Measurements from ENCODE around the gene VPS9D1.
A peak's percentile ranks its signal among the peaks of the same experiment; 100 is the strongest.

The VPS9D1 gene, protein sequence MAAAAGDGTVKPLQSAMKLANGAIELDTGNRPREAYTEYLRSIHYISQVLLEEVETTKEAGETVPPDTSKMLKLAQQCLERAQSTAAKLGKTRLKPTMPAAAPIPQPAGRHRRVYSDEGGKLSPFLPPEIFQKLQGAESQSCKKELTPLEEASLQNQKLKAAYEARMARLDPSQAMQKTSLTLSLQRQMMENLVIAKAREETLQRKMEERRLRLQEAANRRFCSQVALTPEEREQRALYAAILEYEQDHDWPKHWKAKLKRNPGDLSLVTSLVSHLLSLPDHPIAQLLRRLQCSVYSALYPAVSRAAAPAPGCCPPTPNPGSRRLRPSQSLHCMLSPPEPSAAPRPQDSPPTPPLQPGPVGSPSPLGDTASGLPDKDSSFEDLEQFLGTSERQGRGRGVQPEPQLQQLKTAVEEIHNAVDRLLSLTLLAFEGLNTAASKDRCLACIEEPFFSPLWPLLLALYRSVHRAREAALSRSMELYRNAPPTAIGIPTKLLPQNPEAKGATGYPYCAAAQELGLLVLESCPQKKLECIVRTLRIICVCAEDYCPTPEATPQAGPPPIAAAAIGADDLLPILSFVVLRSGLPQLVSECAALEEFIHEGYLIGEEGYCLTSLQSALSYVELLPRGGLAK

DNA sequence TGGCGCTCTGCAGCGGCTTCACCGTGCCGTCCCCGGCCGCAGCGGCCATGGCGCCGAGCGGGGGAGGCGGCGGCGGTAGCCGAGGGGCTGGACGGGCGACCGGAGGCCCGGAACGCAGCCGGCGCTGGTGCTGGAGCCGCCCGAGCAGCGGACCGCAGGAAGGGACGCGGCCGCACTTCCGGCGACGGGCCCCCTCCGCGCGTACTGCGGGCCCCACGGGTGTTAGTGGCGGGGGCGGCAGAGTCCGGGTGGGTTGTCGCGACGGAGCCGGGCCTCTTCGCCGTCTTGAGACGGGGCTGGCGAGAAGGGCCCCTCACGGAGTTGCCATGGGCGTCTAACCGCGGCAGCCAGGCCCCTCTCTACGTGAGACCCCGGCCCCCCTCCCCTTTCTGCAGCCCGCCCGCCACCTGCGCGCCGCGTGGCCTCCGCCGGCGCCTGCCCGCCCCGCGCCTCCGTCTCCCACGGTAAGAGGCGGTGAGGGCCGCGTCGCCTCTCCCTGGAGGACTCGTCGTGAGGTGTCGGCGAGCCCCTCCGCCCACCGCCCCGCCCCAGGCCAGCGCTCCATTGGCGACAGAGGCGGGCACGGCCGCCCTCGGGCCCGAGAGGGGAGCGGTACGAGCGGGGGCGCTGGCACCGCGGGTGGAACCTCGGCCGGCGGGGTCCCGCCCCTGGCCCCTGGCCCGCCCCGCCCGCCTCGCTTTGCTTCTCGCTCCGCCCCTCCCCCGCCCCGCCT is at the start of gene VPS9D1, which contains the start of gene ZNF276:
Gene VPS9D1, minus strand, starts transcription at position 86 of the 733 bp plus-strand sequence. Its CDS starts 37 bp downstream, at position 49.
Gene ZNF276, plus strand, starts transcription at position 725 of the 733 bp plus-strand sequence. CDS start 104 bp downstream, outside the sequence.
- peak; percentile 77 for DNase-seq

DNA sequence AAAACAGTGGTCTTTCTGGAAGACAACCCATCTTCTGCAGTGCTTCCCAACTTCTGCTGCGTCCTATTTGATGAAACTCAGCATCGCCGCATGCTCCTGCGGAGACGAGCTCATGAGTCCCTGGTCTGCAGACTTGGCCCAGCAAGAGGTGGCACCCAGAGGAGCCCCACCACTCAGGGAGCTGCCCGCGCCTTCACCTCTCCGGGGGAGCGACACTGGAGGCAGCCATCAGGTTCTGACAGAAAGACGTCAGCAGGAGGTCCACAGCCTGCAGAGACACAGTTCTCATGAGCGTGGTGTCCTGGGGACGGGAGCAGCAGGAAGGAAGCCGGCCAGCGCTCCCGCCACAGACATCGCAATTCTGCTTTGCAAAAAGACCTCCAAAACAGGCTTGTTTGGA is 49.7 kb upstream of the VPS9D1 start:
- no peak for DNase-seq

DNA sequence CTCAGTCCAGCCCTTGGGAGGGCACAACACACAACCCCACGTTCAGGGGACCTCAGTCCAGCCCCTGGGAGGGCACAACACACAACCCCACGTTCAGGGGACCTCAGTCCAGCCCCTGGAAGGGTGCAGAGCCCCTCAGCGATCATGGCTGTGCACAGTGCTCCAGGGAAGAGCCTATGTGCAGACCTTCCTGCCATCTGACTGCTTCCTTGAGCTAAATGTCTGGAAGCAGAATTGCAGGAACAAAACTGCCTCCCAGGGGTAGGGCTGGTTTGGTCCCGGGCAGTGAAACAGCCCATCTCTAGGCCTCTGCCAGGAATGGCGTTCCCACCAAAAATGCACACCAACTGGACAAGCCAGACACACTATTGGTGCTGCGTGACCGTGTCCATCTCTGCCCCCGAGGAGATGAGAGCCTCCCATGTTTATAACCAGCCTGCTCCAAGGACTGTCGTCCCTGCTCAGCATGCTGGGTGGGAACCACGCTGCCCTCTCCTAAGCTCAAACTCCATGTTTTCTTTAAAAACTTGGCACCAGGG is 44.7 kb upstream of the VPS9D1 start:
- no peak for DNase-seq

DNA sequence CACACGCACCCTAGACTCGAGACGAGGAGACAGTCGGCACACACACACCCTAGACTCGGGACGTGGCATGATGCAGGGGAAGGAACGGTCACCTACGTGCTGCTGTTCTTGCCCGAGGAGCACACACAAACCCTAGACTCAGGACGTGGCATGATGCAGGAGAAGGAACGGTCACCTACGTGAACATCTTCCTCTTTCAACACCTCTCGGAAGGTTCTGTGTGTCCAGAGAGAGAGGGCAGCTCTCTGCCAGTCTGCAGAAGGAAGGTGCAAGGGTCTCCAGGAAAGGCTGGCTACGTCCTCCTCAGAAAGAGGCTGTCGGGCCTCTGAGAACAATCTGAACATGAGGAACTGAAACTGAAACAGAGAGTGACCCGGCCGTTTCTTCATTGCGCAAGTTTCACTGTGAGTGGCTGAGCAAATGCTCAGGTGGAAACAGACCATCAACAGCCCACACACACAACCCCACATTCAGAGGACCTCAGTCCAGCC is 44.1 kb upstream of the VPS9D1 start:
- DNase-seq = peak; percentile 16

DNA sequence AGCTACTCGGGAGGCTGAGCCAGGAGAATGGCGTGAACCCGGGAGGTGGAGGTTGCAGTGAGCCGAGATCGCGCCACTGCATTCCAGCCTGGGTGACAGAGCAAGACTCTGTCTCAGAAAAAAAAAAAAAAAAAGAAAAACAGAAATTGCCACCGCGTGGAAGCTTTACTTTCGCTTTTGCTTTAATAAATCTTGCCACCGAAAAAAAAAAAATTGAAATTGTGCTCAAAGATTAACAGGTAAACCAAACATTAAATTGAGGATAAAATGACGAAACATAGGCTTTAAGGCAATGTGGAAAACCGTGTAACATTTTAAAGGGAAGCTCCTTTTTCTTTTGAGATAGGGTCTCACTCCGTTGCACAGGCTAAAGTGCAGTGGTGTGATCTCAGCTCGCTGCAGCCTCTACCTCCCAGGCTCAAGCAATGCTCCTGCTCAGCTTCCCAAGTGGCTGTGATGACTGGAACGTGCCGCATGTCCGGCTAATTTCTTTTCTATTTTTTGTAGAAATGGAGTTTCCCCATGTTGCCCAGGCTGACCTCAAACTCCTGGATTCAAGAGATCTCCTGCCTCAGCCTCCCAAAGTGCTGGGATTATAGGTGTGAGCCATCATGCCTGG is 40.7 kb upstream of the VPS9D1 start:
- DNase-seq = no peak

DNA sequence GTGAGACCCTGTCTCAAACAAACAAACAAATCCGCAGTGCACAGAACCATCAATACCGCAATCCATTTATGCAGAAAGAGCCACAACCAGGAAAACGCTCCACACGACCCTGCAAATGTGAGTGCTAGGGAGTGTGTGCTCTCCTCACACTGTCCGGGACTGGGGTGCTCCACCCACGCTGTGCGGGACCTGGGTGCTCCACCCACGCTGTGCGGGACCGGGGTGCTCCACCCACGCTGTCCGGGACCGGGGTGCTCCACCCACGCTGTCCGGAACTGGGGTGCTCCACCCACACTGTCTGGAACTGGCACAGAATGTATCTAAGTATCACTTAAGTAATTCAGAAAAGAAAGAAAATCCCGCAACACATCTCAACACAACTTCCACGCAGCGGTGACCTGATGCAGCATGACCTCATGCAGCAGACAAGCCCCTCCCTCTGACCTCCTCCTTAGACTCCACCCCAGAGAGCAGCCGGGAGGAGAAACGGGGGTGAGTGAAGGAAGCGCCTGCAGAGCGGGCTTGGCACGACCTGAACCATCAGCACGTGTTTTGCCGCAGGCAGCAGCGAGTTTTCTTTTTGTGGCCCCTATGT is 39.1 kb upstream of the VPS9D1 start:
- no peak for DNase-seq

DNA sequence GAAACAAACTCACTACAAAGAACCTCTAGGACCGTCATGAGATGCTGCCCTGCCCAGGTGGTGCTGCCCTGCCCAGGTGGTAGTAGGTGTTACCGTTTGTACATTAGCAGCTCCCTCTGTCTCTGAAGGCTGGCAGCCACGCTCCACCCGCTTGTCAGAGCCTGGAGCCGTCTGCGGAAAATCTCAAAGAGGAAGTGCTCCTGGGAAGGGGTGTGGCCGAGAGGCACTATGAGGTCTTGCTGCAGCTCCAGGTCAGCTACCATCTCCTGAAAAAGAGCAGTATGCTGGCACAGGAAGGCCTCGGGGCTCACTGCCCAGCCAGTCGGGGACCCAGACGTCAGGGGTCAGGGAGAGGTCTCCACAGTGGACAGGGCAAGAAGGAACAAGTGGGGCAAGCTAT is 28.9 kb upstream of the VPS9D1 start:
- DNase-seq = no peak

DNA sequence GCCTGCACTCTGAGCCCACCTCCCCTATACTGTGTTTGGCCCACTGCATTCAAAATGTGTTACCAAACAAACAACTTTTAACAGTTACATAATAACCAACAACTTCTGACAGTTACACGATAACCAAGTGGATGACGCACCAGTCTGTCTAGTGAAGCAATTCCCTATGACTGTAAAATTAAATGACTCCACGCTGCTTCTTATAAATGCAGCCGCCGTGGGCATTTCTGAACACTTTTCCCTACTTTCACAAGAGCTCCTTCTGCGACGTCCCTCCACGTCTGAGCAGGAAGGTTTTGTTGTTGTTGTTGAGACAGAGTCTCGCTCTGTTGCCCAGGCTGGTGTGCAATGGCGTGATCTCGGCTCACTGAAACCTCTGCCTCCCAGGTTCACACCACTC is 28.2 kb upstream of the VPS9D1 start:
- no peak for DNase-seq

DNA sequence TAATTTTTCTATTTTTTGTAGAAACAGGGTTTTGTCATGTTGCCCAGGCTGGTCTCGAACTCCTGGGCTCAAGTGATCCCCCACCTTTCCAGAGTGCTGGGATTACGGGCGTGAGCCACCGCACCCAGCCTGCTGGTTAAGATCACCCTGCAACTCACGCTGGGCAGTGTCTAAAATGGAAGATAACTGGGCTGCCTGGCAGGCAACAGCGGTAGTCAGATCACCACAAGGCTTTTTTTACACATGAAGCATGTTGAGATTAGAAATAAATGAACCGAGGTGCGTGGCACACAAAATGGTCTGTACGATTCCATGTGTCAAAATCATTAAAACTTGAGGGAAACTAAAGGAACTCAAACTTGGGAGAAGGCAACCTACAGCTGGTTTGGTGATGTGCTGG is 27.4 kb upstream of the VPS9D1 start:
- DNase-seq = no peak

DNA sequence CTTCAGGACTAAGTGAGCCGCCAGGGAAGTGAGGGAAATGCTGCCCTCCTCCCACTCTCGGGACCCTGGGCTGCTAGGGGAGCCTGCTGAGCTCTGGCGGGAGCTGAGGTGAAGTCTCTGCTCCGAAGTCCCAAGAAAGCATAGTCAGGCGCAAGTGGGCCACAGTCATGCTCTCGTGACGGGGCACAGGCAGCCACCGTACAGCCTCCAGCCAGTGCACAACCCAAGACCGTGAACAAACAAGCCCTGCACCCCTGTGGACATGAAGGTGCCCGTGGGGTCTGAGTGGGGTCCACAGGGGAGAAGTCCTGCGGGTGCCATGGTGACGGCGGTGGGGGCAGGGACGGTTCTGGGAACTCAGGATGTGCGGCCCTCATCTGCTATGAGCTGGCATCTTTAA is 25.3 kb upstream of the VPS9D1 start:
- DNase-seq = no peak

DNA sequence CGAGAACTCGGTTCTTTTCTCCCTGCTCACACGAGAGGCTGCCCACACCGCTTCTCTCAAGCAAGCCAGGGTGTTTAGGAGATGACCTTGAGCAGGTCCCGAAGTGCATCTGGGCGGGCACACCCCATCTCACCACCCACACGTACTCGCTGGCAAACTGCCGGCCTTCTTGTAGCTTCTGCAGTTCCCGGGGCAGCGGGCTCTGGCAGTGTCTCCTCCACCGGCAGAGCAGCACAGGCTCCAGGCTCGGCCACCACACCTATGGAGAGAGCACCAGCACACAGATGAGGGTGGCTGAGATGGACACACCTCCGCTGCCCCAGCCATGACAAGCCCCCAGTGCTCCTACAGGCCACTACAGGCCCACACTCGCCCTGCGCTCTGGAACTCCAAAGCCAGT is 24.1 kb upstream of the VPS9D1 start:
- DNase-seq = no peak

DNA sequence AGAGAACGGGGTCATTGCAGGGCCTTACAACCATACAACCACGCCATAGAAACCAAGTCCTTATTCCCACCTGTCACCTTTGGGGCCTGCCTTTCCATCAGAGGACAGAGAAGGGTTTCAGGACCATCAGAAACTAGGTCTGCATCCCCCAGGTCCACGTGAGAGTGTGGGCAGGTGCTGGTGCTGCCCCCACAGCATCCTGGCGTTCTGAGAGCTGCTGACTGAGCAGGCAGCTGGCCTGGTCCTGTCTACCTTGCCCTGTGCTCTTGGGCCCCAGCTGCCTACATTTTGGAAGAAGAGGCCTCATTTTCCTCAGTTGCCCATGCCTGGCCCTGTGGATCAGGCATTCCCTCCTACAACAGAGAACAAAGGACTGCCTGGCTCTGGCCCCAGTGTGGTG is 22.2 kb upstream of the VPS9D1 start:
- no peak for DNase-seq

DNA sequence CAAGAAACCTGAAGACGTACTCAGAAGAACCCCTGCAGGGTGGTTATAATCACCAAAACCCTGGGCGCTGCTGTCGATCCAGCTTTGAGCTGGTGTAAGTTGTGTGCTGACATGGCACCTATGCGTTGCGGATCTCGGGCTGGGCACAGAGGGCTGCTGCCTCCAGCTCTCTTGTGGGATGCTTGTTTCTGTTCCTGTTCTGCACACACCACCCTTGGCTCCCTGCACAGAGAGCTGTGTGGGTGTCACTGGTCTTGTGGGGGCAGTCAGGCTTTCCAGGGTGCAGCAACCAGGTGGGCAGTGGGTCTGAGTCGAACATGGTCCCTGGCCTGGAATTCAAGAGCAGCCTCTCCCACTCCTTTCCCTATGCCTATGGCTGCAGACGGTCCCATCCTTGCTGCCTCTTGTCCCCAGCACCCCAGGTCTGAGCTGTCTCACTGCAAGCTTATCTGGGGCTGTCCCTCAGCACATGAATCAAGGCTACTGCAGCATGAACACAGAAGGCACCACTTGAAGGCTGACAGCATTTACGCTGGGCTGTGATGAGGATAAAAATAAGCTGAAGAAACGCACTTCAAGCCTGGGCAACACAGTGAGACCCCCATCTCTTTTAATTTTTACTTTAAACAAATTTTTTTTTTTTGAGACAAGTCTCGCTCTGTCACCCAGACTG is 20.8 kb upstream of the VPS9D1 start:
- DNase-seq = no peak

DNA sequence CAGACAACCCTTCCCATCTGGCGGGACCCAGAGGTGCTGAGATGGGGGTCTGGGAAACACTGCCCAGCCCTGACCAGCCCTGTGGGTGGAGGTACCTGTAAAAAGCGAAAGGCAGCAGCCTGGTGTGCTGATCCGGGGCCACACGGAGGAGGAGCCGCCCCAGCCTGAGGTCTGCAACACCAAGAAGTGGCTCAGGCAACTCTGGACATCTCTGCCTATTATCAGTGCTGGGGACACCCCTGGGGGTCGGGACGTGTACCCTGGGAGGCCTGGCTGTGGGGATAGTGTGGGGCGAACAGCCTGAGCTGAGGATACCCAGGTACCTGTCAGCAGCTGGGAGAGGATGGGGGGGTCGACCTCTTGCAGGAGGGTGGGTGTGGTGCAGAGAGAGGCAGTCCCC is 18.7 kb upstream of the VPS9D1 start:
- DNase-seq = no peak

DNA sequence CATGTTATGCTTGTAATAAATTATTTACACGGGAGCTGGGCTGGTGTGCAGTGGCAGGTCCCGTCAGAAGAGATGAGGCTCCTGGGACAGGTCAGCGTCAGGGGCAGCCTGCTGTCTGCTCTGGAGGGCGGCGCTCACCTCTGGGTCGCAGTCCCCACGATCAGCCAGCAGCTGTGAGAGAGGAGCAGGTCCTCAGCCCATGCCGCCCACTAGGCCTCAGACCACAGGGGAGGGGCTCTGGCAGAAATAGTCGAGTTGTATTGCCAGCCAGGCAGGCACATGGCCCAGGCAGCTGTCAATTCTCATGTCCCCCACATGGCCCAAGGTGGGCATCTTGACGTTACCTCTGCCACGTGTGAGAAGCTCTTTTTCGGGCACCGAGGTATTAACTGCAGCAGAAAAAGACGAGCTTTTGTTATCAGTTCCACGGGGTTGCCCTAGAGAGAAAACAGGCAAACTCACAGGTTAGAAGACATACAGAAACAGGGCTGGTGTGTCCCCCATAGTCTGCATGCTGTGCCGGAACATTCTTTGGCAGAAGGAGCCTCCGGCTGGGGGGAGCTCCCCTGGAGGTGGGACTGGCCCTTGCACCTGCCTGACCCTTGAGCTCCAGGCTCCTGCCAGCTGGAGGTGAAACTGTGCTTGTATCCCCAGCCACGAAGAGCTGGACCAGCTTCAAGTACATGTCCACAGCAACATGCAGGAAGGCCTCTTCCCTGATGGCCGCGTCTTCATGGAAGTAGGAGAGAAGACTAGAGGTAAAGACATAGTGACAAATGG is 18.0 kb upstream of the VPS9D1 start:
- no peak for DNase-seq

DNA sequence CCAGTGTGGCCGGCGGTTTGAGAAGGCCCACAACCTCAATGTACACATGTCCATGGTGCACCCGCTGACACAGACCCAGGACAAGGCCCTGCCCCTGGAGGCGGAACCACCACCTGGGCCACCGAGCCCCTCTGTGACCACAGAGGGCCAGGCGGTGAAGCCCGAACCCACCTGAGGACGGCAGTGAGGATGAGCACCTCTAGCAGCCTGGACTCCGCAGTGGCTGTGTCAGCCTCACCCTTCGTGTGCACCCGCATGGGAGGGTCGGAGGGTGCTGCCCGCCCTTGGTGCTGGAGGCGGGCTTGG is 17.3 kb upstream of the VPS9D1 start:
- DNase-seq = no peak

DNA sequence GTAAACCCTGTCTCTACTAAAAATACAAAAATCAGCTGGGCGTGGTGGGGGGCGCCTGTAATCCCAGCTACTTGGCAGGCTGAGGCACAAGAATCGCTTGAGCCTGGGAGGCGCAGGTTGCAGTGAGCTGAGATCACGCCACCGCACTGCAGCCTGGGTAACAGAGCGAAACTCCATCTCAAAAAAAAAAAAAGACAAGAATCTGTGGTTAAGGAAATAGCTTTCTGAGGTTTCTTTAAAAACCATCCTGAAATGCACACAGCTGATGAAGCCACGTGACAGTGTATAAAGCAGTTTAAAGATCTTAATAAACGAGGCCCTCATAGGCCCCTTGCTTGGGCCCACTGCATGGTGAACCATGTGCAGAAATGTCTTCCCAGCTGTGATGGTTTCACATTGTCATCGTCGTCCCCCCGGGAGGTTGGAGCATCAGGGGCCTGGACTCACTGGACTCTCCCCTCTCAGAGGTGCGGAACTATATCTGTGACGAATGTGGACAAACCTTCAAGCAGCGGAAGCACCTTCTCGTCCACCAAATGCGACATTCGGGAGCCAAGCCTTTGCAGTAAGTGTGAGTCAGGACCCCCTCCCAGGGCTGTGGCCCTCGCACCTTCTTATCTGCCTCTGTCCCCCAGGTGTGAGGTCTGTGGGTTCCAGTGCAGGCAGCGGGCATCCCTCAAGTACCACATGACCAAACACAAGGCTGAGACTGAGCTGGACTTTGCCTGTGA is 16.8 kb upstream of the VPS9D1 start:
- peak; percentile 19 for DNase-seq

DNA sequence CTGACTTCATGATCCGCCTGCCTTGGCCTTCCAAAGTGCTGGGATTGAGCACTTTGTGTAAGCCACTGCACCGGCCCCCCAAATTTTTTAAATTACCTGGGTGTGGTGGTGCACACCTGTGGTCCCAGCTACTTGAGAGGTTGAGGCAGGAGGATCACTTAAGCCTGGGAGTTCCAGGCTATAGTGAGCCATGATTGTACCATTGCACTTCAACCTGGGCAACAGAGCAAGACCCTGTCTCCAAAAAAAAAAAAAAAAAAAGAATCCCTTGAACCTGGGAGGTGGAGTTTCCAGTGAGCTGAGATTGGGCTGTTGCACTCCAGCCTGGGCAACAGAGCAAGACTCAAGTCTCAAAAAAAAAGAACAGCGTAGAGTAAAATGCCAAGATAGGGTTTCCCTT is 15.9 kb upstream of the VPS9D1 start:
- DNase-seq = no peak

DNA sequence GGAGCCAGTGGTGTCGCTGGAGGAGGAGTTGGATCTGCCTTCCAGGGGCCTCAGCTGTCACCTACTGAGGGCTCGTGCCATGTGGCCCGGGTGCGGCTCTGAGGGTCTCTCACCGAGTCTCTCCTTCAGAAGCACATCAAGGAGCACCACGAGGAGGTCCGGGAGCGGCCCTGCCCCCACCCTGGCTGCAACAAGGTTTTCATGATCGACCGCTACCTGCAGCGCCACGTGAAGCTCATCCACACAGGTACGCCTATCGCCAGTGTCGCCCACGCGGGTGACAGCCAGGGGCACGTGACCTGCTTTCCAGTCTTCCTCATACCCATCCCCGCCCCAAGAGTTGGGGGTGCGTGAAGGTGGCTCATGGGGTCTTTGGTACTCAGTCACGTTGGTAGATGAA is 13.1 kb upstream of the VPS9D1 start:
- DNase-seq = no peak

DNA sequence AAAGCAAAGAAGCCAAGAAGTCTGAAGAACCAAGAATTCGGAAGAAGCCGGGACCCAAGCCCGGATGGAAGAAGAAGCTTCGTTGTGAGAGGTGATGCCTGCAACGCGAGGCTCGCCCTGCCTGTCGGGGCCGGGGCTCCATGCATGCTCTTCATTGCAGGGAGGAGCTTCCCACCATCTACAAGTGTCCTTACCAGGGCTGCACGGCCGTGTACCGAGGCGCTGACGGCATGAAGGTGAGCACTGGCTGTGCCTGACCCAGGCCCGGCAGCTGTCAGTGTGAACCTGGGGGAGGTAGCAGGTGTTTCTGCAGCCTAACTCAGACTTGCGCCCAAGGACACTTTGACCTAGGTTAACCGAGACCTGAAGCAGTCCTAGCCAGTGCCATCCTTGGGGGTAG is 12.6 kb upstream of the VPS9D1 start:
- no peak for DNase-seq

DNA sequence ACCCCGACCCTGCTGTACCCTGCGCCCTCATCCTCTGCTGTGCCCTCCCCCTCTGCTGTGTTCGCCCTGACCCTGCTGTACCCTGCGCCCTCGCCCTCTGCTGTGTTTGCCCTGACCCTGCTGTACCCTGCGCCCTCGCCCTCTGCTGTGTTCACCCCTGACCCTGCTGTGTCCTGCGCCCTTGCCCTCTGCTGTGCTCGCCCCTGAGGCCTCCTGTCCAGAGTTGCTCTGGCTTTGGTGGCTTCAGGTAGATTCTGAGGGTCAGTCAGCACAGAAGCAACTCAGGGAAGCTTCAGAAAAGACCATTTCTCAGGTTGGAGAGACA is 12.2 kb upstream of the VPS9D1 start:
- no peak for DNase-seq
